Measurements from ENCODE around the gene IVD.

IVD gene

GRCh38 chr15:40439960-40440742 lies 34.6 kb downstream of the IVD start:
- no peak for DNase-seq (ENCODE audit: low spot score)

- peak; percentile 95 for DNase-seq (ENCODE audit: low spot score)
Measured at GRCh38 chr15:40440743-40441564, 35.4 kb downstream of the IVD start, which contains the start of gene BAHD1. Gene BAHD1, plus strand, starts transcription at chr15:40440953. Its CDS starts 17,512 bp downstream, at chr15:40458465.

GRCh38 chr15:40441565-40442531 lies 36.3 kb downstream of the IVD start:
- DNase-seq (ENCODE audit: low spot score) = no peak

GRCh38 chr15:40443255-40443654 lies 37.7 kb downstream of the IVD start:
- DNase-seq (ENCODE audit: low spot score) = no peak

- DNase-seq (ENCODE audit: low spot score) = no peak
Measured at GRCh38 chr15:40443846-40444245, 38.3 kb downstream of the IVD start.

- no peak for DNase-seq (ENCODE audit: low spot score)
Measured at GRCh38 chr15:40444736-40445135, 39.1 kb downstream of the IVD start.

- no peak for DNase-seq (ENCODE audit: low spot score)
Measured at GRCh38 chr15:40445421-40445922, 39.9 kb downstream of the IVD start.

GRCh38 chr15:40446144-40446543 lies 40.5 kb downstream of the IVD start:
- DNase-seq (ENCODE audit: low spot score) = no peak

- no peak for DNase-seq (ENCODE audit: low spot score)
Measured at GRCh38 chr15:40448354-40448753, 42.8 kb downstream of the IVD start.

- no peak for DNase-seq (ENCODE audit: low spot score)
Measured at GRCh38 chr15:40449275-40449674, 43.7 kb downstream of the IVD start.

GRCh38 chr15:40450047-40450446 lies 44.5 kb downstream of the IVD start:
- DNase-seq (ENCODE audit: low spot score) = no peak

GRCh38 chr15:40451527-40452158 lies 46.0 kb downstream of the IVD start:
- no peak for DNase-seq (ENCODE audit: low spot score)

- no peak for DNase-seq (ENCODE audit: low spot score)
Measured at GRCh38 chr15:40452296-40453090, 46.9 kb downstream of the IVD start.

- DNase-seq (ENCODE audit: low spot score) = peak; percentile 27
Measured at GRCh38 chr15:40453941-40454340, 48.3 kb downstream of the IVD start.

- no peak for DNase-seq (ENCODE audit: low spot score)
Measured at GRCh38 chr15:40454904-40455391, 49.4 kb downstream of the IVD start.

GRCh38 chr15:40456299-40456712 lies 50.7 kb downstream of the IVD start:
- no peak for DNase-seq (ENCODE audit: low spot score)

- DNase-seq (ENCODE audit: low spot score) = no peak
Measured at GRCh38 chr15:40456738-40457137, 51.1 kb downstream of the IVD start.

GRCh38 chr15:40458495-40459371 lies 53.1 kb downstream of the IVD start:
- DNase-seq (ENCODE audit: low spot score) = no peak

GRCh38 chr15:40459391-40460015 lies 53.9 kb downstream of the IVD start:
- no peak for DNase-seq (ENCODE audit: low spot score)

Data from CD4-positive, alpha-beta T cell treated with Interleukin-15 for 4 hours (primary cell).